Measurements from ENCODE around the gene ARHGAP6. TPM values are rescaled to one million over a fixed set of nuclear protein-coding genes. Genes with fewer than 3 reads are reported as not detected.
A peak's percentile ranks its signal among the peaks of the same experiment; 100 is the strongest.
"Not testable (repeated sequence)": the region's sequence is repeated elsewhere in the genome, so short reads cannot be mapped to it uniquely, and the experiment has no call there.

The ARHGAP6 gene
- total RNA-seq, 4 donors from 2014 or later = 2.7 to 9.1 (median 4.3) TPM

- no peak overlapping the region for H3K4me3 ChIP-seq (ENCODE audit: low read depth, poor library complexity, severe bottlenecking)
- 13 to 19% methylated on average over 2 of the region's 2 CpGs for WGBS, 2 donors
- peak in 1 of 2 donors; percentile 62 for DNase-seq (ENCODE audit: low spot score in 2 of 2)
- no peak for TF ChIP-seq CTCF (IDR thresholded peaks at IDR 0.05)
- no peak for TF ChIP-seq POLR2A (IDR thresholded peaks at IDR 0.05)
- intact Hi-C loops (cut with DNase I; ENCODE audit: low total_unique reads) = no loop called here
Observed at GRCh38 chrX:11244636-11245035, 421.1 kb downstream of the ARHGAP6 start.

GRCh38 chrX:11242704-11243103 is 423.0 kb downstream of the ARHGAP6 start:
- no peak for DNase-seq (ENCODE audit: low spot score in 2 of 2)
- H3K4me3 ChIP-seq (ENCODE audit: low read depth, poor library complexity, severe bottlenecking) = no peak overlapping the region
- TF ChIP-seq POLR2A (IDR thresholded peaks at IDR 0.05) = no peak
- TF ChIP-seq CTCF (IDR thresholded peaks at IDR 0.05) = no peak
- intact Hi-C loops (cut with DNase I; ENCODE audit: low total_unique reads) = no loop called here

GRCh38 chrX:11241720-11242119 is 424.0 kb downstream of the ARHGAP6 start:
- DNase-seq (ENCODE audit: low spot score in 2 of 2) = no peak
- 58 to 60% methylated on average over 2 of the region's 2 CpGs for WGBS, 2 donors
- no peak overlapping the region for H3K4me3 ChIP-seq (ENCODE audit: low read depth, poor library complexity, severe bottlenecking)
- TF ChIP-seq POLR2A (IDR thresholded peaks at IDR 0.05) = no peak
- no peak for TF ChIP-seq CTCF (IDR thresholded peaks at IDR 0.05)
- intact Hi-C loops (cut with DNase I; ENCODE audit: low total_unique reads) = no loop called here

GRCh38 chrX:11239230-11239629 is 426.5 kb downstream of the ARHGAP6 start:
- DNase-seq (ENCODE audit: low spot score in 2 of 2) = no peak
- no peak overlapping the region for H3K4me3 ChIP-seq (ENCODE audit: low read depth, poor library complexity, severe bottlenecking)
- TF ChIP-seq CTCF (IDR thresholded peaks at IDR 0.05) (no peak), POLR2A (IDR thresholded peaks at IDR 0.05) (no peak)
- intact Hi-C loops (cut with DNase I; ENCODE audit: low total_unique reads) = no loop called here

- 60 to 67% methylated on average over 1 to 2 of the region's 2 CpGs for WGBS, 2 donors
- H3K4me3 ChIP-seq (ENCODE audit: low read depth, poor library complexity, severe bottlenecking); DNase-seq (ENCODE audit: low spot score in 2 of 2); intact Hi-C loops (cut with DNase I; ENCODE audit: low total_unique reads): not testable (repeated sequence)
Observed at GRCh38 chrX:11235377-11235776, 430.3 kb downstream of the ARHGAP6 start.

GRCh38 chrX:11215191-11215921 is 450.4 kb downstream of the ARHGAP6 start:
- 81 to 100% methylated on average over 3 to 33 of the region's 33 CpGs for WGBS, 2 donors
- H3K4me3 ChIP-seq (ENCODE audit: low read depth, poor library complexity, severe bottlenecking) = no peak overlapping the region
- intact Hi-C loops (cut with DNase I; ENCODE audit: low total_unique reads) = no loop called here
- TF ChIP-seq CTCF (IDR thresholded peaks at IDR 0.05) = no peak
- peak in 1 of 2 donors; percentile 84 for DNase-seq (ENCODE audit: low spot score in 2 of 2)

All from lower leg skin (tissue), 4 donors.